ENCODE data around the gene SHISA5. TPM values are rescaled to one million over a fixed set of nuclear protein-coding genes. Genes with fewer than 3 reads are reported as not detected.
"Not testable (repeated sequence)": the region's sequence is repeated elsewhere in the genome, so short reads cannot be mapped to it uniquely, and the experiment has no call there.

Gene SHISA5
- total and polyA plus RNA-seq, 2 donors from 2014 or later: 157 to 214 TPM

GRCh38 chr3:48475188-48475587 lies 28.8 kb downstream of the SHISA5 start:
- Histone ChIP-seq H3K4me3 (ENCODE audit: low read length in 3 of 3) (no peak overlapping the region), H3K9ac (ENCODE audit: low read length in 3 of 3) (no peak overlapping the region), H3K36me3 (ENCODE audit: control insufficient read depth in 2 of 3, insufficient read depth in 3 of 3, low read length in 3 of 3) (no peaks in the 10 kb centered on the region), H3K27ac (ENCODE audit: low read depth in 2 of 2, low read length in 2 of 2) (no peak overlapping the region), H3K4me1 (ENCODE audit: control insufficient read depth in 2 of 3, insufficient read depth in 2 of 3, low read depth in 1 of 3, low read length in 3 of 3) (peaks cover 0 to 8% (median 0%) of the 10 kb centered on the region in 3 donors), H3K27me3 (ENCODE audit: control insufficient read depth, insufficient read depth, low read length) (no peaks in the 10 kb centered on the region), H3K9me3 (ENCODE audit: control insufficient read depth in 2 of 3, insufficient read depth in 1 of 3, low read length in 3 of 3) (no peaks in the 10 kb centered on the region)
- TF ChIP-seq, protein P1, sequence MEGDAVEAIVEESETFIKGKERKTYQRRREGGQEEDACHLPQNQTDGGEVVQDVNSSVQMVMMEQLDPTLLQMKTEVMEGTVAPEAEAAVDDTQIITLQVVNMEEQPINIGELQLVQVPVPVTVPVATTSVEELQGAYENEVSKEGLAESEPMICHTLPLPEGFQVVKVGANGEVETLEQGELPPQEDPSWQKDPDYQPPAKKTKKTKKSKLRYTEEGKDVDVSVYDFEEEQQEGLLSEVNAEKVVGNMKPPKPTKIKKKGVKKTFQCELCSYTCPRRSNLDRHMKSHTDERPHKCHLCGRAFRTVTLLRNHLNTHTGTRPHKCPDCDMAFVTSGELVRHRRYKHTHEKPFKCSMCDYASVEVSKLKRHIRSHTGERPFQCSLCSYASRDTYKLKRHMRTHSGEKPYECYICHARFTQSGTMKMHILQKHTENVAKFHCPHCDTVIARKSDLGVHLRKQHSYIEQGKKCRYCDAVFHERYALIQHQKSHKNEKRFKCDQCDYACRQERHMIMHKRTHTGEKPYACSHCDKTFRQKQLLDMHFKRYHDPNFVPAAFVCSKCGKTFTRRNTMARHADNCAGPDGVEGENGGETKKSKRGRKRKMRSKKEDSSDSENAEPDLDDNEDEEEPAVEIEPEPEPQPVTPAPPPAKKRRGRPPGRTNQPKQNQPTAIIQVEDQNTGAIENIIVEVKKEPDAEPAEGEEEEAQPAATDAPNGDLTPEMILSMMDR (IDR thresholded peaks at IDR 0.05; ENCODE audit: borderline replicate concordance, extremely low read depth, insufficient read depth): no peak
- FAIRE-seq (no peak), DNase-seq (peak in 1 of 5 donors; percentile 48)
- intact Hi-C loops (cut with DNase I): no loop called here

DNA sequence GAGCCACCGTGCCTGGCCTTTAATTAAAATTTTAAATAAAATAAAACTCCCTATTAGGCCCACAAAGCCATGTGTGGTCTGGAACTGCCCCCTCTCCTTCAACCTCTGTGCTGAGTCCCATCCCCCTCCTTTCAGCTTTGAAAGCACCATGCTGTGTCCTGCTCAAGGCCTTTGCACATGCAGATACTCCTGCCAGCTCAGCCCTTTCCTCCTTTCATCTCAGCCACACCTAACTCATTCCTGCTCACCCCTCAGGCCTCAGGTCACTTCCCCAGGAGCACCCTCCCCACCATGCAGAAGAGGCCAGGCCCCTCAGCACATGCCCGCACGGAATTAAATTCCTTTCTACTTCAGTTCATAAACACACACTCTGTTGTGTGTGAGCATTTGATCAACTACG lies 29.4 kb downstream of the SHISA5 start:
- no peak for FAIRE-seq
- intact Hi-C loops (cut with DNase I): no loop called here
- Histone ChIP-seq H3K4me3 (ENCODE audit: low read length in 3 of 3) (no peak overlapping the region), H3K27me3 (ENCODE audit: control insufficient read depth, insufficient read depth, low read length) (no peaks in the 10 kb centered on the region), H3K9ac (ENCODE audit: low read length in 3 of 3) (no peak overlapping the region), H3K9me3 (ENCODE audit: control insufficient read depth in 2 of 3, insufficient read depth in 1 of 3, low read length in 3 of 3) (no peaks in the 10 kb centered on the region), H3K27ac (ENCODE audit: low read depth in 2 of 2, low read length in 2 of 2) (no peak overlapping the region), H3K36me3 (ENCODE audit: control insufficient read depth in 2 of 3, insufficient read depth in 3 of 3, low read length in 3 of 3) (no peaks in the 10 kb centered on the region), H3K4me1 (ENCODE audit: control insufficient read depth in 2 of 3, insufficient read depth in 2 of 3, low read depth in 1 of 3, low read length in 3 of 3) (peaks cover 0 to 12% (median 0%) of the 10 kb centered on the region in 3 donors)
- TF ChIP-seq, protein P1 (IDR thresholded peaks at IDR 0.05; ENCODE audit: borderline replicate concordance, extremely low read depth, insufficient read depth): no peak
- DNase-seq: peak in 3 of 5 donors; percentile 31 to 51 (median 43)

DNA sequence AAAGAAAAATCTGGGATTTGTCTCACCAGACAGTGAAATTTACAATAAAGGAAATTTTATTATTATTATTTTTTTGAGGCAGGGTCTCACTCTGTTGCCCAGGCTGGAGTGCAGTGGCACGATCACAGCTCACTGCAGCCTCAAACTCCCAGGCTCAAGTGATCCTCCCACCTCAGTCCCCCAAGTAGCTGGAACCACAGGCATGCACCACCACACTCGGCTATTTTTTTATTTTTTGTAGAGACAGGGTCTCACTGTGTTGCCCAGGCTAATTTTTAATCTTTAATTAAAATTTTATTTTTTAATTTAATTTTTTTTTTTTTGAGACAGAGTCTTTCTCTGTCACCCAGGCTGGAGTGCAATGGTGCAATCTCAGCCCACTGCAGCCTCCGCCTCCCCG lies 29.9 kb downstream of the SHISA5 start:
- H3K36me3 ChIP-seq (ENCODE audit: control insufficient read depth in 2 of 3, insufficient read depth in 3 of 3, low read length in 3 of 3); H3K27me3 ChIP-seq (ENCODE audit: control insufficient read depth, insufficient read depth, low read length); FAIRE-seq; H3K9me3 ChIP-seq (ENCODE audit: control insufficient read depth in 2 of 3, insufficient read depth in 1 of 3, low read length in 3 of 3); H3K4me3 ChIP-seq (ENCODE audit: low read length in 3 of 3); H3K9ac ChIP-seq (ENCODE audit: low read length in 3 of 3); intact Hi-C loops (cut with DNase I); H3K27ac ChIP-seq (ENCODE audit: low read depth in 2 of 2, low read length in 2 of 2): not testable (repeated sequence)
- H3K4me1 ChIP-seq (ENCODE audit: control insufficient read depth in 2 of 3, insufficient read depth in 2 of 3, low read depth in 1 of 3, low read length in 3 of 3): peaks cover 0 to 14% (median 0%) of the 10 kb centered on the region in 3 donors
- peak in 1 of 5 donors; percentile 18 for DNase-seq

DNA sequence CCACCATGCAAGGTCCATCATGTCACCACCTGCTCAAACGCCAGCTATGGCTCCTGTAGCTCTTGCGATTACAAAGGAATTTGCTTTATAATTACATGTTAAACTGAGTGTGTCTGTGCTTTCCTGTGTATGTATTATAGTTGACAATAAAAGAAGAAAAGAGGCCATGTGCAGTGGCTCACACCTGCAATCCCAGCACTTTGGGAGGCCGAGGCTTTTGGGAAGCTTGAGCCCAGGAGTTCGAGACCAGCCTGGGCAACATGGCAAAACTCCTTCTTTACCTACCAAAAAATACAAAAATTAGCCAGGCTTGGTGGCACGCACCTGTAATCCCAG lies 30.4 kb downstream of the SHISA5 start:
- Histone ChIP-seq H3K27ac (ENCODE audit: low read depth in 2 of 2, low read length in 2 of 2) (peak overlapping the region; percentile 93 to 95), H3K9ac (ENCODE audit: low read length in 3 of 3) (no peak overlapping the region), H3K9me3 (ENCODE audit: control insufficient read depth in 2 of 3, insufficient read depth in 1 of 3, low read length in 3 of 3) (no peaks in the 10 kb centered on the region), H3K4me1 (ENCODE audit: control insufficient read depth in 2 of 3, insufficient read depth in 2 of 3, low read depth in 1 of 3, low read length in 3 of 3) (peaks cover 0 to 17% (median 0%) of the 10 kb centered on the region in 3 donors), H3K4me3 (ENCODE audit: low read length in 3 of 3) (no peak overlapping the region), H3K36me3 (ENCODE audit: control insufficient read depth in 2 of 3, insufficient read depth in 3 of 3, low read length in 3 of 3) (peaks cover 0 to 5% (median 0%) of the 10 kb centered on the region in 3 donors), H3K27me3 (ENCODE audit: control insufficient read depth, insufficient read depth, low read length) (no peaks in the 10 kb centered on the region)
- TF ChIP-seq, protein P1 (IDR thresholded peaks at IDR 0.05; ENCODE audit: borderline replicate concordance, extremely low read depth, insufficient read depth): no peak
- no peak for DNase-seq
- intact Hi-C loops (cut with DNase I): no loop called here
- FAIRE-seq: no peak
